Endothelial cell of umbilical vein (primary cell): Measurements from ENCODE around the gene DCC.

ENCODE experiments used
- CTCF ChIP-seq, 2 donors: IDR thresholded peaks; 1 replicate in 1 of 2; 2 replicates in 1 of 2; pipeline ENCODE4 v1.5.1; 2011; ENCODE audit warnings: low read length in 2 of 2, mild to moderate bottlenecking in 2 of 2, moderate library complexity in 2 of 2, control low read depth in 1 of 2, inconsistent platforms in 1 of 2, low read depth in 1 of 2; ENCODE audit not compliant: insufficient read depth in 1 of 2; ENCODE audit errors: extremely low read depth in 1 of 2
- EZH2 ChIP-seq: IDR thresholded peaks from 2 replicates; pipeline ENCODE4 v1.6.1; 2012; ENCODE audit warnings: borderline replicate concordance, low read depth, mild to moderate bottlenecking, moderate library complexity, low read length, inconsistent platforms; ENCODE audit not compliant: severe bottlenecking
- POLR2AphosphoS5 ChIP-seq: IDR thresholded peaks from 2 replicates; pipeline ENCODE4 v1.6.1; 2012; ENCODE audit warnings: low read depth, mild to moderate bottlenecking, control low read depth, low read length, moderate library complexity; ENCODE audit not compliant: insufficient read depth

- TF ChIP-seq EZH2 = no peak
- TF ChIP-seq POLR2AphosphoS5 = no peak
- no peak for TF ChIP-seq CTCF (IDR thresholded peaks at IDR 0.05; ENCODE audit: extremely low read depth in 1 of 2, insufficient read depth in 1 of 2, low read depth in 1 of 2, low read length in 2 of 2)
These were observed 941.4 kb downstream of the DCC start for GRCh38 chr18:53281406-53281805.
